ENCODE data around the gene PAGR1. TPM values are rescaled to one million over a fixed set of nuclear protein-coding genes. Genes with fewer than 3 reads are reported as not detected.
"Not testable (repeated sequence)": the region's sequence is repeated elsewhere in the genome, so short reads cannot be mapped to it uniquely, and the experiment has no call there.

The PAGR1 gene
- total and polyA plus RNA-seq, 2 experiments from 2014 or later: 19.3 to 23.6 TPM

DNA sequence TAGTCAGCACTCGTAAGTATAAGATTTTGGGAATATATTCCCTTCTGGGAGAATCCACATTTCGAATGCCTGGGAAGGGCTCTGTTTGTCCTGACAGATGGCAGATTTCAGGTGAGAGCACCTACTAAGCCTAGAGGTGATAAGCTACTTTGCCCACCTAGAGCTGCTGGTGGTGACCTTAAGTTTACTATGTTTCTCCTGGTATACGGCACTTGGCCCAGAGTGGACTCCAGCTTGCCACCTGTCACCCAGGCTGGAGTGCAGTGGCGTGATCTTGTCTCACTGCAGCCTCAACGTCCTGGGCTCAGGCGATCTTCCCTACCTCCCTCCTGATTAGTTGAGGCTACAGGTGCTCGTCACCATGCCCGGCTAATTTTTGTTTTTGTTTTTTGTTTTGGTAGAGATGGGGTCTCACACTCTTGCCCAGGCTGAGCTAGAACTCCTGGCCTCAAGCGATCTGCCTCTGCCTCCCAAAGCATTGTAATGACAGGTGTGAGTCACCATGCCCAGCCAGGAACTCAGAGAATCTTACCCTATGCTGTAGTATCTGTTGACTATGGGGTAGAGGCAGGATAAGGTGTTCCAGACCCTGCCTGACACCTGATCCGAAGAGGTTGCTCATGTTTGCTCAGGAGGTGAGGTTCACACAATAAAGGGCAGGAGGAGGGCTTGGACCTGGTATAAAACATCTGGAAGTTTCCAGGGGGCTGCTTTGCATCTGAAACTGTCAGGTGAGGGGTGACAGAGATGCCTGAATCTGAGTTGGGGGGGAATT, 38.2 kb upstream of the PAGR1 start, which contains the start of gene ZG16:
TSS of gene ZG16 (plus strand) at position 681 of the 775 bp plus-strand sequence. CDS start 1,011 bp downstream, outside the sequence.
- no peak for TF ChIP-seq EZH2phosphoT487 (IDR thresholded peaks at IDR 0.05; ENCODE audit: insufficient read depth, low read depth)
- no peak for TF ChIP-seq EZH2 (IDR thresholded peaks at IDR 0.05; ENCODE audit: insufficient read depth, poor library complexity, severe bottlenecking)
- Histone ChIP-seq H3K4me2 (ENCODE audit: unreplicated experiment) (no peak within 1 kb of the TSS), H3K27me3 (replicated peaks; ENCODE audit: insufficient read depth) (peaks cover 6% of the 10 kb centered on the region; the same call in 1 of the 2 replicates), H3K9ac (no peak within 1 kb of the TSS), H3K27ac (no peak within 1 kb of the TSS), H3F3A (ENCODE audit: insufficient read depth) (no peaks in the 10 kb centered on the region), H2AFZ (no peak within 1 kb of the TSS), H3K9me3 (ENCODE audit: low read depth) (no peaks in the 10 kb centered on the region), H4K20me1 (ENCODE audit: insufficient read depth) (no peaks in the 10 kb centered on the region), H3K36me3 (ENCODE audit: low read depth) (no peaks in the 10 kb centered on the region), H3K79me2 (ENCODE audit: insufficient read depth) (no peaks in the 10 kb centered on the region), H3K4me3 (no peak within 1 kb of the TSS), H3K4me1 (ENCODE audit: insufficient read depth) (no peaks in the 10 kb centered on the region), H3K9me2 (ENCODE audit: insufficient read depth) (no peaks in the 10 kb centered on the region)
- no peak for DNase-seq
- WGBS, 2 experiments (ENCODE audit: low coverage in 1 of 2, low lambda C conversion rate in 2 of 2, missing lambda C conversion rate in 2 of 2): 48 to 63% methylated on average over 9 to 10 of the region's 10 CpGs
- in situ Hi-C loops (cut with MboI): no loop called here

GRCh38 chr16:29779474-29779873, 36.5 kb upstream of the PAGR1 start:
- Histone ChIP-seq H3K9me3 (ENCODE audit: low read depth) (no peaks in the 10 kb centered on the region), H3F3A (ENCODE audit: insufficient read depth) (no peaks in the 10 kb centered on the region), H3K79me2 (ENCODE audit: insufficient read depth) (no peaks in the 10 kb centered on the region), H3K9me2 (ENCODE audit: insufficient read depth) (no peaks in the 10 kb centered on the region), H2AFZ (no peak overlapping the region), H3K36me3 (ENCODE audit: low read depth) (no peaks in the 10 kb centered on the region), H3K9ac (no peak overlapping the region), H3K27me3 (replicated peaks; ENCODE audit: insufficient read depth) (peaks cover 6% of the 10 kb centered on the region; the same call in 1 of the 2 replicates), H3K4me3 (no peak overlapping the region), H4K20me1 (ENCODE audit: insufficient read depth) (no peaks in the 10 kb centered on the region), H3K4me2 (ENCODE audit: unreplicated experiment) (no peak overlapping the region), H3K4me1 (ENCODE audit: insufficient read depth) (no peaks in the 10 kb centered on the region), H3K27ac (no peak overlapping the region)
- in situ Hi-C loops (cut with MboI): no loop called here
- WGBS, 2 experiments (ENCODE audit: low coverage in 1 of 2, low lambda C conversion rate in 2 of 2, missing lambda C conversion rate in 2 of 2): 41 to 54% methylated on average over 10 of the region's 10 CpGs
- TF ChIP-seq EZH2phosphoT487 (IDR thresholded peaks at IDR 0.05; ENCODE audit: insufficient read depth, low read depth): no peak
- no peak for TF ChIP-seq EZH2 (IDR thresholded peaks at IDR 0.05; ENCODE audit: insufficient read depth, poor library complexity, severe bottlenecking)
- DNase-seq: no peak

DNA sequence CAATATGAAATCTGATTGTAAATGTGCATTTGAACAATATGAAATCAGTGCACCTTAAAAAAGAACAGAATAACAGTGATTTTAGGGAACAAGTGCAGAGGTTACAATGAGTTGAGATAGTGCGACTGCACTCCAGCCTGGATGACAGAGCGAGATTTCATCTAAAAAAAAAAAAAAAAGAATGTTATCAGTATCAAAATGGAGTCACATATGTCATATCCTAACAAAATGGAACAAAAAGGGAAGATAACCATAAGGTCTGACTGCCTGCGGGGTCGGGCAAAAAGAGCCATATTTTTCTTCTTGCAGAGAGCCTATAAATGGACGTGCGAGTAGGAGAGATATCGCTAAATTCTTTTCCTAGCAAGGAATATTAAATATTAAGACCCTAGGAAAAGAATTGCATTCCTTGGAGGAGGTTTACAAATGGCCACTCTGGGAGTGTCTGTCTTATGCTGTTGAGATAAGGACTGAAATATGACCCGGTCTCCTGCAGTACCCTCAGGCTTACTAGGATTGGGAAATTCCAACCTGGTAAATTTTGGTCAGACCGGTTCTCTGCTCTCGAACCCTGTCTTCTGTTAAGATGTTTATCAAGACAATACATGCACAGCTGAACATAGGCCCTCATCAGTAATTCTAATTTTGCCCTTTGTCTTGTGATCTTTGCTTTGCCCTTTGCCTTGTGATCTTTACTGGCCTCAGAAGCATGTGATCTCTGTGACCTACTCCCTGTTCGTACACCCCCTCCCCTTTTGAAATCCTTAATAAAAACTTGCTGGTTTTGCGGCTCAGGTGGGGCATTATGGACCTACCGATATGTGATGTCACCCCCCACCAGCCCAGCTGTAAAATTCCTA, 32.6 kb upstream of the PAGR1 start:
- in situ Hi-C loops (cut with MboI); H3K9me2 ChIP-seq (ENCODE audit: insufficient read depth); H2AFZ ChIP-seq; H4K20me1 ChIP-seq (ENCODE audit: insufficient read depth); H3K79me2 ChIP-seq (ENCODE audit: insufficient read depth); H3K36me3 ChIP-seq (ENCODE audit: low read depth); H3K9ac ChIP-seq; H3K4me2 ChIP-seq (ENCODE audit: unreplicated experiment); H3F3A ChIP-seq (ENCODE audit: insufficient read depth); H3K4me1 ChIP-seq (ENCODE audit: insufficient read depth); H3K4me3 ChIP-seq; H3K27ac ChIP-seq; H3K9me3 ChIP-seq (ENCODE audit: low read depth); DNase-seq; H3K27me3 ChIP-seq (replicated peaks; ENCODE audit: insufficient read depth): not testable (repeated sequence)
- WGBS, 2 experiments (ENCODE audit: low coverage in 1 of 2, low lambda C conversion rate in 2 of 2, missing lambda C conversion rate in 2 of 2): 72 to 75% methylated on average over 13 of the region's 13 CpGs

- Histone ChIP-seq H3K27ac (no peak overlapping the region), H3K36me3 (ENCODE audit: low read depth) (no peaks in the 10 kb centered on the region), H3K4me1 (ENCODE audit: insufficient read depth) (no peaks in the 10 kb centered on the region; the same call in 1 of the 2 replicates), H4K20me1 (ENCODE audit: insufficient read depth) (no peaks in the 10 kb centered on the region), H3F3A (ENCODE audit: insufficient read depth) (no peaks in the 10 kb centered on the region), H3K9ac (no peak overlapping the region), H3K9me2 (ENCODE audit: insufficient read depth) (no peaks in the 10 kb centered on the region), H3K4me2 (ENCODE audit: unreplicated experiment) (no peak overlapping the region), H3K4me3 (no peak overlapping the region), H2AFZ (no peak overlapping the region), H3K27me3 (replicated peaks; ENCODE audit: insufficient read depth) (0 out of 2 replicates have a peak, but pooled peaks cover 6% of the 10 kb centered on the region), H3K79me2 (ENCODE audit: insufficient read depth) (no peaks in the 10 kb centered on the region), H3K9me3 (ENCODE audit: low read depth) (no peaks in the 10 kb centered on the region)
- in situ Hi-C loops (cut with MboI): no loop called here
- no peak for TF ChIP-seq EZH2 (IDR thresholded peaks at IDR 0.05; ENCODE audit: insufficient read depth, poor library complexity, severe bottlenecking)
- no peak for TF ChIP-seq EZH2phosphoT487 (IDR thresholded peaks at IDR 0.05; ENCODE audit: insufficient read depth, low read depth)
- DNase-seq: no peak
- WGBS, 2 experiments (ENCODE audit: low coverage in 1 of 2, low lambda C conversion rate in 2 of 2, missing lambda C conversion rate in 2 of 2): 83 to 86% methylated on average over 2 of the region's 2 CpGs
Observed at GRCh38 chr16:29784157-29784556, 31.8 kb upstream of the PAGR1 start.
